ENCODE measurements around the gene RAB1B.

GRCh38 chr11:66280428-66280827 lies 12.0 kb downstream of the RAB1B start:
- no peak for TF ChIP-seq EZH2phosphoT487 (IDR thresholded peaks at IDR 0.05; ENCODE audit: borderline replicate concordance)
- TF ChIP-seq, protein P1, sequence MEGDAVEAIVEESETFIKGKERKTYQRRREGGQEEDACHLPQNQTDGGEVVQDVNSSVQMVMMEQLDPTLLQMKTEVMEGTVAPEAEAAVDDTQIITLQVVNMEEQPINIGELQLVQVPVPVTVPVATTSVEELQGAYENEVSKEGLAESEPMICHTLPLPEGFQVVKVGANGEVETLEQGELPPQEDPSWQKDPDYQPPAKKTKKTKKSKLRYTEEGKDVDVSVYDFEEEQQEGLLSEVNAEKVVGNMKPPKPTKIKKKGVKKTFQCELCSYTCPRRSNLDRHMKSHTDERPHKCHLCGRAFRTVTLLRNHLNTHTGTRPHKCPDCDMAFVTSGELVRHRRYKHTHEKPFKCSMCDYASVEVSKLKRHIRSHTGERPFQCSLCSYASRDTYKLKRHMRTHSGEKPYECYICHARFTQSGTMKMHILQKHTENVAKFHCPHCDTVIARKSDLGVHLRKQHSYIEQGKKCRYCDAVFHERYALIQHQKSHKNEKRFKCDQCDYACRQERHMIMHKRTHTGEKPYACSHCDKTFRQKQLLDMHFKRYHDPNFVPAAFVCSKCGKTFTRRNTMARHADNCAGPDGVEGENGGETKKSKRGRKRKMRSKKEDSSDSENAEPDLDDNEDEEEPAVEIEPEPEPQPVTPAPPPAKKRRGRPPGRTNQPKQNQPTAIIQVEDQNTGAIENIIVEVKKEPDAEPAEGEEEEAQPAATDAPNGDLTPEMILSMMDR (conservative IDR thresholded peaks at IDR 0.05; ENCODE audit: low read length), result no peak

Measured in Loucy (cell line).